Measurements from ENCODE around the gene GMDS. TPM values are rescaled to one million over a fixed set of nuclear protein-coding genes. Genes with fewer than 3 reads are reported as not detected.

The GMDS gene
- total and polyA plus RNA-seq, 2 donors (not counting 3 experiments of a cell fraction or from before 2014, with no cell fraction given): 9.8 to 23.5 TPM

DNA sequence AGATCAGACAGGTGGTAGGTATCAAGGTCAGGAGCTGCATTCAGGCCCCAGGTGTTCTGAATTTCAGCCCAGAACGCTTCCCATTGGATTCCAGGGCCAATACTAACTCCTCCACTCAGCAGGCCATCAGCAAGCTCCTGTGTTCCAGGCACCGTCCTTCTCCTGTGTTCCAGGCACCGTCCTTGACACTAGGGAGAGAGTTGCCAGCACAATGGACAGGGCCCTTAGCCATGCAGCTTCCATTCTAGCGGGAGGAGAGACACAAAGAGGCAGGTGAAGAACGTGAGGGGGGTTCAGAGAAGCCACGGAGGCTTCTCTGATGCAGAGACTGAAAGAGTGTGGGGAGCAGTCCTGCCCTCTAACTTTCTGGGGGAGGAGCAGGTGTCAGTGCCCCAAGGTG lies 558.0 kb downstream of the GMDS start:
- POLR2A ChIA-PET: no interaction called here
- intact Hi-C loops (cut with micrococcal nuclease): loop anchor here (2.0 to 10.0 kb wide), 5 partner anchors 60 to 947 kb away; no protein-coding TSS in a partner anchor
- BruUV-seq (replicated peaks): no TSS peak

More for the DNA sequence above, 558.0 kb downstream of the GMDS start:
- Histone ChIP-seq H4K20me1 (replicated peaks; ENCODE audit: control insufficient read depth, extremely low read depth, insufficient read depth, low read length) (no peaks in the 10 kb centered on the region), H3K4me3 (replicated peaks in 1 of 3; ENCODE audit: insufficient read depth in 1 of 3, low read depth in 1 of 3, low read length in 3 of 3) (no peak overlapping the region), H3K27ac (ENCODE audit: insufficient read depth, low read depth, low read length) (no peak overlapping the region), H3K79me2 (ENCODE audit: control insufficient read depth, insufficient read depth, low read length) (no peaks in the 10 kb centered on the region), H3K27me3 (ENCODE audit: control insufficient read depth in 2 of 2, insufficient read depth in 2 of 2, low read length in 2 of 2) (no peaks in the 10 kb centered on the region), H3K36me3 (ENCODE audit: control insufficient read depth in 2 of 2, extremely low read depth in 1 of 2, insufficient read depth in 2 of 2, low read length in 2 of 2) (no peaks in the 10 kb centered on the region), H3K9me3 (replicated peaks; ENCODE audit: control insufficient read depth, insufficient read depth, low read length) (no peaks in the 10 kb centered on the region), H2AFZ (ENCODE audit: low read depth, low read length) (no peak overlapping the region), H3K9ac (replicated peaks; ENCODE audit: extremely low read depth, insufficient read depth, low read length) (no peak overlapping the region), H3K4me2 (ENCODE audit: insufficient read depth, low read length) (no peak overlapping the region), H3K9me1 (replicated peaks; ENCODE audit: control insufficient read depth, extremely low read depth, insufficient read depth, low read length) (no peaks in the 10 kb centered on the region), H3K4me1 (ENCODE audit: control insufficient read depth, extremely low read depth, insufficient read depth, low read length) (peaks cover 13% of the 10 kb centered on the region)
- dilution Hi-C loops (cut with MboI; ENCODE audit: extremely low pct_ligation_motif_present, low sequenced_read_pairs): no loop called here
- CTCF ChIA-PET: interaction anchor here (0.9 to 3.9 kb wide), 43 partner anchors 9 to 1064 kb away, joined by 3 to 54 read pairs (median 5); partner anchors contain the start of genes FOXC1 and MYLK4
- no peak for FAIRE-seq
- no peak for DNase-seq (ENCODE audit: low read depth, low spot score)
- TF ChIP-seq, protein P1, sequence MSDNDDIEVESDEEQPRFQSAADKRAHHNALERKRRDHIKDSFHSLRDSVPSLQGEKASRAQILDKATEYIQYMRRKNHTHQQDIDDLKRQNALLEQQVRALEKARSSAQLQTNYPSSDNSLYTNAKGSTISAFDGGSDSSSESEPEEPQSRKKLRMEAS (IDR thresholded peaks at IDR 0.05; ENCODE audit: insufficient read depth, insufficient read length): no peak
- TF ChIP-seq GATA2 (IDR thresholded peaks at IDR 0.05; ENCODE audit: insufficient read depth, insufficient read length, low read depth, low read length) (no peak), EZH2 (IDR thresholded peaks at IDR 0.05; ENCODE audit: borderline replicate concordance, low read depth, low read length, severe bottlenecking) (no peak), POLR2A (IDR thresholded peaks at IDR 0.05; ENCODE audit: low read depth, low read length) (no peak), MYC (IDR thresholded peaks at IDR 0.05; ENCODE audit: low read depth, low read length) (no peak), JUN (IDR thresholded peaks at IDR 0.05; ENCODE audit: borderline replicate concordance, insufficient read depth, insufficient read length, low read depth) (no peak), FOS (IDR thresholded peaks at IDR 0.05; ENCODE audit: borderline replicate concordance, insufficient read depth, low read length) (no peak), POLR2AphosphoS5 (IDR thresholded peaks at IDR 0.05; ENCODE audit: insufficient read depth, low read depth, low read length) (no peak)
- TF ChIP-seq, protein P2, sequence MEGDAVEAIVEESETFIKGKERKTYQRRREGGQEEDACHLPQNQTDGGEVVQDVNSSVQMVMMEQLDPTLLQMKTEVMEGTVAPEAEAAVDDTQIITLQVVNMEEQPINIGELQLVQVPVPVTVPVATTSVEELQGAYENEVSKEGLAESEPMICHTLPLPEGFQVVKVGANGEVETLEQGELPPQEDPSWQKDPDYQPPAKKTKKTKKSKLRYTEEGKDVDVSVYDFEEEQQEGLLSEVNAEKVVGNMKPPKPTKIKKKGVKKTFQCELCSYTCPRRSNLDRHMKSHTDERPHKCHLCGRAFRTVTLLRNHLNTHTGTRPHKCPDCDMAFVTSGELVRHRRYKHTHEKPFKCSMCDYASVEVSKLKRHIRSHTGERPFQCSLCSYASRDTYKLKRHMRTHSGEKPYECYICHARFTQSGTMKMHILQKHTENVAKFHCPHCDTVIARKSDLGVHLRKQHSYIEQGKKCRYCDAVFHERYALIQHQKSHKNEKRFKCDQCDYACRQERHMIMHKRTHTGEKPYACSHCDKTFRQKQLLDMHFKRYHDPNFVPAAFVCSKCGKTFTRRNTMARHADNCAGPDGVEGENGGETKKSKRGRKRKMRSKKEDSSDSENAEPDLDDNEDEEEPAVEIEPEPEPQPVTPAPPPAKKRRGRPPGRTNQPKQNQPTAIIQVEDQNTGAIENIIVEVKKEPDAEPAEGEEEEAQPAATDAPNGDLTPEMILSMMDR (IDR thresholded peaks at IDR 0.05; ENCODE audit: extremely low read depth in 1 of 2, insufficient read depth in 1 of 2, low read depth in 1 of 2, low read length in 2 of 2): no peak

Measured in endothelial cell of umbilical vein (primary cell).